HG02588 (cell line): ENCODE results near the gene NAV3.

Source experiments
- ATAC-seq: cut with Tn5 transposase; IDR thresholded peaks from one replicate; pipeline ENCODE4 v1.9.1; 2021; ENCODE audit warnings: mild to moderate bottlenecking, moderate library complexity; ENCODE audit not compliant: unreplicated experiment

The NAV3 gene, protein sequence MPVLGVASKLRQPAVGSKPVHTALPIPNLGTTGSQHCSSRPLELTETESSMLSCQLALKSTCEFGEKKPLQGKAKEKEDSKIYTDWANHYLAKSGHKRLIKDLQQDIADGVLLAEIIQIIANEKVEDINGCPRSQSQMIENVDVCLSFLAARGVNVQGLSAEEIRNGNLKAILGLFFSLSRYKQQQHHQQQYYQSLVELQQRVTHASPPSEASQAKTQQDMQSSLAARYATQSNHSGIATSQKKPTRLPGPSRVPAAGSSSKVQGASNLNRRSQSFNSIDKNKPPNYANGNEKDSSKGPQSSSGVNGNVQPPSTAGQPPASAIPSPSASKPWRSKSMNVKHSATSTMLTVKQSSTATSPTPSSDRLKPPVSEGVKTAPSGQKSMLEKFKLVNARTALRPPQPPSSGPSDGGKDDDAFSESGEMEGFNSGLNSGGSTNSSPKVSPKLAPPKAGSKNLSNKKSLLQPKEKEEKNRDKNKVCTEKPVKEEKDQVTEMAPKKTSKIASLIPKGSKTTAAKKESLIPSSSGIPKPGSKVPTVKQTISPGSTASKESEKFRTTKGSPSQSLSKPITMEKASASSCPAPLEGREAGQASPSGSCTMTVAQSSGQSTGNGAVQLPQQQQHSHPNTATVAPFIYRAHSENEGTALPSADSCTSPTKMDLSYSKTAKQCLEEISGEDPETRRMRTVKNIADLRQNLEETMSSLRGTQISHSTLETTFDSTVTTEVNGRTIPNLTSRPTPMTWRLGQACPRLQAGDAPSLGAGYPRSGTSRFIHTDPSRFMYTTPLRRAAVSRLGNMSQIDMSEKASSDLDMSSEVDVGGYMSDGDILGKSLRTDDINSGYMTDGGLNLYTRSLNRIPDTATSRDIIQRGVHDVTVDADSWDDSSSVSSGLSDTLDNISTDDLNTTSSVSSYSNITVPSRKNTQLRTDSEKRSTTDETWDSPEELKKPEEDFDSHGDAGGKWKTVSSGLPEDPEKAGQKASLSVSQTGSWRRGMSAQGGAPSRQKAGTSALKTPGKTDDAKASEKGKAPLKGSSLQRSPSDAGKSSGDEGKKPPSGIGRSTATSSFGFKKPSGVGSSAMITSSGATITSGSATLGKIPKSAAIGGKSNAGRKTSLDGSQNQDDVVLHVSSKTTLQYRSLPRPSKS (N-terminal part only)

DNA sequence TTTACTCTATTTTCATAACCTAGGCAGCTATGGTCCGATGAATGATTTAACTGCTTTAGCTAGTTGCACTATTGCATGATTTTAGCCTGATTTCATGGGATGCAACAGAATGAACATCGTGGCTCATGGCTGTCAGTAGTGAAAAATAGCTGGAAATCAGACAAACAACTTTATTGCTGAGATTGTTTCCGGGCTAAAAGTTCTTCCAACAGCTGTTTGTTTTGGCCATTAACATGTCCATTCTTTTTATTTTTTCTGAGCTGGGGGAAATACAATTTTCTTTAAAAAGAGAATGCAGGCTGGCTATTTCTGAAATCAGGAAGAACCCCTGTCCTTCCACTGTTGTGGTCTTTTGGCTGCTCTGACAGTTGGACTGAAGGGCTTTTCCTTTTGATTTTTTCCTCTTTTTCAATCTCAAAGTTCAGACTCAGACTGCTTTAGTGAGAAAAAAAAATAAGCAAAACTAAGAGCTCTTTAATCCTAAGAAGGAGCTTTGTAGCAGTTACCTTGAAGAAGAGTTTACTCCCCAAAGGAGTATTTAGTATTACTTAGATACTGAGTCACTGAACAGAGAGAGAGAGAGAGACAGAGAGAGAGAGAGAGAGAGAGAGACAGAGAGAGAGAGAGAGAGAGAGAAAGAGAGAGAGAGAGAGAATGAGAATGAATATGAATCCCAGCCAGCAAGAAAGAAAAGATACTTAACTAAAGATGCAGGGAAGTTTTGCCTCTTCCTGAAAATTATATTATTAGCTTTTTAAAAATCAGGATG, at the start of gene NAV3:
Gene NAV3, plus strand, starts transcription at position 312 of the 769 bp plus-strand sequence. CDS start 568 bp downstream, outside the sequence.
- ATAC-seq = no peak

DNA sequence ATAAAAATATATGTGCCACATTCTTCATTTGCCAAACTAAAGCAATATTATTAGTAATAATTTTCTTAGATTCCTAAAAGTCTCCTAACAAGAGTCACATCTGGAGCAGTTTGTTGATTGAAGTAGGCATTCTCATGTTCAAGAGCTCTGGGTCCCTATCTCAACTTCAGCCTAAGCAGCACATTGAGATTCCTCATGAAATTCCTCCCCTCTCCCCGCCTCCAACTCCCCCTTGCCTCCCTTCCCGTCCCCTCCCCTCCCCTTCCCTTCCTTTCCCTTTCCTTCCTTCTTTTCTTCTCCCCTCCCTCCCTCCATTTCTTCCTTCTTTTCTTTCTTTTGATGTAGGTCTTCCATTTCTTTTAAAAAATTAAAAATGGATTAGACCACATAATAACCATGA, 48.7 kb upstream of the NAV3 start:
- ATAC-seq = no peak

DNA sequence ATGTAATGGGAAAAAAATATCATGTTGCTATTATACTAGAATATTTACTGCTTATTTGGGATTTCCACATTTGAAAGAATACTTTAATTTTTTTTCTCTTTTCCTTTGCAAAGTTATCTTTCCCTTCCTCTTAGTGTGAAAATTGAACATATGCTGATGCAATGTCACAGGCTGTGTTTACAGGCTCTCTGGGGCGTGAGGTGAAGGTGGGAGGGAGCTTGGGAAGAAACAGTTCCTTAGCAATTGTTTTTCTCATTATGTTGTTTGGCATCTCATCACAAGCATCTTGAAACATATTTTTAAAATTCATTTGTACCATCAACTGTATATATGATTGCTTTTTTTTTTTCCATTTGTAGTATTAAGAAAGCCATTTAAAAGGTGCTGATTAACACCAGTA, 47.9 kb upstream of the NAV3 start:
- no peak for ATAC-seq

DNA sequence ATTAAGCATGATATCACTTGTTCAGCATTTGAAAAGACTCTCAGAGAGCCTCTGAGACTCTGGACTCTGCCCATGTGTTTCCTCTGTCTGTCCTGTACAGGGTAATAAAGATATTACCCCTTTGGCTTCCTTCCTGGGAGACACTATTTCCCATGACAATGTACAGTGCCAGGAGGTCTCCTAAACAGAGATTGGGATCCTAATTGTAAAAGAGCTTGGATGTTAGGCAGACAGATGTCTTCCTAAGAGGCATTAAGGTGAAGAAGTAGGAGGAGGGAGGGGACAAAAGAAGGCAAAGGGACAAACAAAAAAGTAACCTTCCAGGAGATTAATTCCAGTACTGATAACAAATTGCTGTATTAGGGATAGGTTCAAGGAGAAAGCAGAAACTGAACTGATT, 45.5 kb upstream of the NAV3 start:
- ATAC-seq = no peak

DNA sequence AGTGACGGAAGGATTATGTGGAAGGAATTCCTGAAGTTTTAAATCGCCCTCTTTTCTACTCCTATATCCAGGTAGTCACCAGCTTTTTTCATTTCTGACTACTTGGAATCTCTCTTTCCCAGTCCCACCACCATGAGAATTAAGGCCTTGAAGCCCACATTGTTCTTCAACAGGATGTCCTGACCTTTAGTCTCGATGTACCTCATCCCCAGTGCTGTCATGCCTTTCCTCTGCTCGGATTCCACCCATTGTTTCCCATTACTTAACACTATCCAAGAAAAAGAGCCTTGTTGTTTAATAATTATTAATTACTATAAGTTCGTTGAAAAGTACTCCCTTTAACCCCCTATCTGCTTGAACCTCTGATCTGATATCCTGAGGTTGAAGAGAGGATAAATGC, 44.0 kb upstream of the NAV3 start:
- ATAC-seq = no peak

DNA sequence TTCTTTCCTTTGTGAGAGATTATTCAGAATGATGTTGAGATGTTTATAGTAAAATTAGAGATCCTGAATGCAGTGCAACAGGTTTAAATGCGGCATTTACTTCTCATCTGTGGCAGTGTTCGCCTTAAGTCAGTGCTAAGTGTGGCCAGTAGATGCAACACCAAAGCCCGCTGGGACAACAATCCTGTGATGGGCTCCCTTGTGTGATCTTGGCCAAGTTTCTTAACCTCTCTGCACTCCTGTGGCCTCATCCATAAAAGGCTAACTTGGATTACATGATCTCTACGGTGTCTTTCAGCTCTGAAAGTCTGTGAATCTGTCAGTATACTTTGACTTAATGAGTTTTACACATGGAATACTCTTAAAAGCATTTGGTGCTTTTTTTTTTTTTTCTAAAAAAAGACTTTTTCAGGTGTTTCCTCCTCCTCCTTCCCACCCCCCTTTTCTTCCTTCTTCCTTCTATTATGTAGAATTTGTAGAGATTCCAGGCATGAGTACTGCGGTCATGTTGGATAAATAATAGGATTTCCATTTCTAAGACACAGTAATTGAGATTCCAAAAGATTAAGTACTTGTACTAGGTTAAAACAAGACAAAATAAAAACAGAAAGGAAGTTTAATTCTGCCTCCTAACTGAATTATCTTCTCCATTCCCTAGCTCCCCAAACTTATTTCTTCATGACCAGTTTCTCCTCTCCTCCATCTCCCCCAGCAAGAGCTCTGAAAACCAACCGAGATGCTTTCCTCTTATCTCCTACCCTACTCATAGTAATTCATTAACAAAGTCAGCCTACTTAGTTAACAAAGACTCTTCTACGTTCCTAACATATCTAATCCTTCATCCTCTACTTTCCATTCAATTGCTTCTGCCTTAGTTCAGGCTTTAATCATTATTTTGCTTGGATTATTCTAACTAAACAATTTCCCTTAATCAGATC, 42.2 kb upstream of the NAV3 start:
- no peak for ATAC-seq

DNA sequence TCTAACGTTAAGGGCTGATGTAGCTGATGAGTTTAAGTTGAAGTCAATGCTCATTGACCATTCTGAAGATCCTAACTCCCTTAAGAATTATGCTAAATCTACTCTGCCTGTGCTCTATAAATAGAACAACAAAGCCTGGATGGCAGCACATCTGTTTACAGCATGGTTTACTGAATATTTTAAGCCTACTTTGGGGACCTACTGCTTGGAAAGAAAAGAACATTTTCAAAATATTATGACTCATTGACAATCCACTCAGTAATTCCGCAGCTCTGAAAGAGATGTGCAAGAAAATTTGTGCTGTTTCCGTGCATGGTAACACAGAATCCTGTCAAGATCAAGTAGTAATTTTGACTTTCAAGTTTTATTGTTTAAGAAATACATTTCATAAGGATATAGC, 35.0 kb upstream of the NAV3 start:
- ATAC-seq = no peak

DNA sequence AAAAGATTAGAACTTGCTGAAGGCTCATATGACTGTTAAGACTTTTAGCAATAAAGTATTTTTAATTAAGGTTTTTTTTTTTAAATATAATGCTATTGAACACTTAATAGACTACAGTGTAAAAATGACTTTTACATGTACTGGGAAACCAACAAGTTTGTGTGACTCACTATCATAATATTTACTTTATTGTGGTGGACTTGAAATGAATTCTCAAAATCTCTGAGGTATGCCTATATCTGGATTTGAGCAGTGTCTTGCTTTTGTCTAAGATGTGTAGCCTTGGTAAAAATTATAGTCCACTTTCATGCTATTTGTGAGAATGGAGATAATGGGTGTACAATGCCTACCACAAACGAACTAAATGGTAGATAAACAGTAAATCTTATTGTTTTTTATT, 33.9 kb upstream of the NAV3 start:
- ATAC-seq = no peak

DNA sequence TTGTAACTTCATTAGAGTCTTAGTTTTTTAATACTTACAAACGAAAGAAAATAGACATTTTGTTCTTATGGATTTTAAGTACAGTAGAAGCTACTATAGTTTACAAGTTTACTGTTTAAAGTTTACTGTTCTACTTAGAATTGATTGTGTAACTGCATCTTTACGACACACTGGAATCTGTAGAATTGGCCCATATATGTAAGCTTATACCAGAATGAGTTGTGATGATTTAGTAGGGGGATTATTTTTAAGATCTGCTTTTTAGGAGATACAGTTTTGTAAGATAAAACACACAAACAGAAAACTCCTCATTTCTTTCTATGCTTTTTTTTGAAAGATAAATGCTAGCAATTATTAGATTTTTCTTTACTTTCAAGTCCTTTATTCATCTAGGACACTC, 30.2 kb upstream of the NAV3 start:
- ATAC-seq = no peak

DNA sequence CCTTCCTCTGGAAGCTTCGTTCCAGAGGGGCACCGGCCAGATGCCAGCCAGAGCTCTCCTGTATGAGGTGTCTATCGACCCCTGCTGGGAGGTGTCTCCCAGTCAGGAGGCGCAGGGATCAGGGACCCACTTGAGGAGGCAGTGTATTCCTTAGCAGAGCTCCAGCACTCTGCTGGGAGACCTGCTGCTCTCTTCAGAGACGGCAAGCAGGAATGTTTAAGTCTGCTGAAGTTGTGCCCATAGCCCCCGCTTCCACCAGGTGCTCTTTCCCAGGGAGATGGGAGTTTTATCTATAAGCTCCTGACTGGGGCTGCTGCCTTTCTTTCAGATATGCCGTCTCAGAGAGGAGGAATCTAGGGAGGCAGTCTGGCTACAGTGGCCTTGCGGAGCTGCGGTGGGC, 22.2 kb upstream of the NAV3 start:
- ATAC-seq = no peak

DNA sequence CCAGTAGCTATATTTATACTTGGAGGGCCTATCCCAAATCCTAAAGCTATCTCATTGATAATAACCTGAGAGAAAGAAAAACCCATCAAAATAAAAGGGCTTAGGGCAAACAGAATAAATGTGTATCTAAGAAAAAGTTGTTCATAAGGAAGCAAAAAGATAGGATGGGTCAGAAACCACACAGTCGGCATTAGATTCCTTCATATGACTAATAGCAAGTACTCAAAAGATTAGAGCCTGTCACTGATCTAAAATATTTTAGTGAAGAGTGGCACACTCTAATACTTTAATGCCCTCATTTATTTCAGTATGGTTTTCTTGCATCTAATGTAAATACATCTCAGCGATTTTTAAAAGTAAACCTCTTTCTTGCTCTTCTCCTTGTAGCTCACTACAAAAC, 17.1 kb upstream of the NAV3 start:
- no peak for ATAC-seq

DNA sequence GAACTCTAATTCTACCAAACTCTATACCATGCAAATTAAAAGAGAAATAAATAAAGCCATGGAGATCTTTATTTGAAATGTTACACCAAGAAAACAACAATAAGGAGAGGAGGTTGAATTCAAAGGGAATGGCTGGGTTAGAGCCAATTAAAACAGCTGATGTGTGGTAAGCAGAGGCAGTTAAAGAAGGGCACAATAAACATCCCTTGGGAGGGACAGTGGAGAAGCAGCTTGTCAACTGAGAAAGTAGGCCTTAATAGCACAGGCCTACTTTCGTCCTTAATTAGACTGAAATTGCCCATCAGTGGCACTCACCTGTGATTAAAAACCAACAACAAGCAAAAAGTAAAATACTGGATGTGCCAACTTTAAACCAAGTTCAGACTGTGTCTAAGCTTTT, 16.3 kb upstream of the NAV3 start:
- no peak for ATAC-seq

DNA sequence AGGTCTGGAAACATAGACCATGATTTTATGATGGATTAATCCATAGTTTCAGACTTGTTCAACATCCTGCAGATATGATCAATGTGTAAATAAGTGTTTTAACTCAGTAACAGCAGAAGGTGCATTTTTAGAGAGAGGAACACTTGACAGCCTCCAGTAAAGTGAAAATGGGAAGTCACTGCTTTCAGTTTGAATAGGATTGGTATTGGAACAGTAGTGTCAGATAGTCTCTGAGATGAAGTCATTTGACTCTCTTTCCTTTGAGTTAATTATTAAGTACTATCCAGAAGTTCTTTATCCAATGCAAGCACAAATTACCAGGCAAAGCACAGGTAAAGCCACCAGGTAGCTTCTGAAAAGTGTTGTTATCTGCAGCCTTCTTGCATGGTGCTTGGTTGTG, 14.5 kb upstream of the NAV3 start:
- peak; percentile 92 for ATAC-seq

DNA sequence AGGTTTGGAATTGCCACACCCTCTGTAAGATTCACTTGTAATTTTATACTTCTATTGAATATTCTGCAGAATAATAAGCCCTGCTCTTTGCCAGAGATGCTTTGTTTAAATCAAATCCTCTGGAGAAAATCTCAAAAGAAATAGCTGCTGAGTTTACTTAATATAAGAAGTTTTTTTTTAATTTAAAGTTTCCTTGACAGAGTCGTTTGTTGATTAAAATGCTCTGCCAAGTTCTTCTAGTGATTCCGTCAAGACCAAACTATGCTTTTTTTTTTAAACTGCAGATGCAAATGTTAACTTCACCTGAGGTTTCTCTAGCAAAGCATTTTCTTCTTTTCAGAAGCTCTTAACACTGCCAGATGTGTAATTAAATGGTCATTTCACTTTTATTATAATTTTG, 13.4 kb upstream of the NAV3 start:
- no peak for ATAC-seq

DNA sequence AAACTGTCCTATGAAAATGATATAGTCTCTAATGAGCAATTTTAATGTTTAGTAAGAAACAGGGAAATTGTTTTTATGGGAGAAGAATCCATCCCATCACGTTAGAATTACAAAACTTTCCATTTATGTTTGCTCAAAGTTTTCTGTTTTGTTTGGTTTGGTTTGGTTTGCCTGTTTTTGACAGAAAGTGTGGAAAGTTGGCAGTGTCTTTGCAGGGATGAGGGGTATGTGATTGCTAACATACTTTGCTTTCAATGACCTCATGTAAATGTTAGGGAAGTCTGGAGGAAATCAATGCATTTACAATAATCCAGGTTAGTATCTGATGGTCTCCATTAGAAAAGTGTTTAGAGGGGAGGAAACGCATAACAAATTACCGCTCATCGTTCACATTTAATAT, 12.3 kb upstream of the NAV3 start:
- ATAC-seq = no peak

DNA sequence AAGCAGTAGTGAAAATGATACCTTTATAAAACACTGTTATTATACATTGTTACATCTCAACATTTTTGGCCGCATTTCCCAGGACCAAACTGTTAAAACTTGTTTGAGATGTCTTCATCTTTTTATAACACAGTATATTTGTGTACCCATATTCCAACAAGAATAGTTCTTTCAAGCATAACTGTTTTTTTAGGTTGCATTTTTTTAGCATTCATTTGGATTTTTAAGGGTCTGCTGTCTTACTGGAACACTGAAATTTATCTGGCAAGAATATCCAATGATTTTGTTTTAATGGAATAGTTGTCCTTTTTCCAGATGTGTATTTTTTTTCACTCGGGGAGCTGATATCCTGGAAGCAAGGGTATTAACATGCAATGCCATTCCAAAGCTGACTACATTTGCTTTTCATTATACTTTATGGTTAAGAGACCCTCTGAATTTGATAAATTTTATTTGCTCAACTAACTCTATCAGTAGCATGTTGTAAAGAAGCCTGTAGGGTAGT, 8.9 kb upstream of the NAV3 start:
- no peak for ATAC-seq

DNA sequence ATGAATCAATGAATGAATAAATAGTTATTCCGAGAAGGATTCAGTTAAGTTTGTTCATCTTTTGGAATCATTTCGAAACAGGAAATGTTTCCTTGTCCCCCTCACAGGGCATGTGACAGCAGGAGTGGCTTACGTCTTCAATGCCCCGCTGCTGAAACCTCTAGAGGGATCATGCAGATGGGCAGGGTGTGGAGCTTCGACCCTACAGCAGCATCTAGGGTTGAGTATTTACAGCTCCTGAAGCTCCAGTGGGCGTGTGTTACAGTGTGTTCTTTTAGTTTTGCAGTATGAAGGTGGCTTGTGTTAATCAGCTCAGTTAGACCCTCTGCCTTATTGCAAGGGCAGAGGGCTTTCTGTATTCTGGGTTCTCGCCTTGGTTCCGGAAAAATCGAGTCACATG, 2.6 kb downstream of the NAV3 start:
- ATAC-seq = no peak

DNA sequence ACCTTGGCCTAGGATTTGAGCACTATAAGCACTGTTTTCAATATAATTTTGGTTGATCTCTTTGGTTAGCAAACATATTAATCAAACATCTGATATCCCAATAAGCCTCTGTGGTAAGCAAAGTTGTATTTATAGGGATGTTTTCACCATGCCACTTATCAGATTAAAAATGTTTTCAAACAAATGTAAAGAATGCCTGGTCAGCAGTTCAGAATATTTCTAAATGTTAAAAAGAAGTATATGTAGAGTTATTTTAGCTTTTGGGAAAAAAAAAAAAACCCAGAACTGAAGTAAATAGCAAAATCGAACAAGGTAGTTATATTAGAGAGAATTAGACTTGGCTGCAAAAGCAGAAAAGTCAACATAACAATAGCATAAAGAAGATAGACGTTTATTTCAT, 3.9 kb downstream of the NAV3 start:
- no peak for ATAC-seq

DNA sequence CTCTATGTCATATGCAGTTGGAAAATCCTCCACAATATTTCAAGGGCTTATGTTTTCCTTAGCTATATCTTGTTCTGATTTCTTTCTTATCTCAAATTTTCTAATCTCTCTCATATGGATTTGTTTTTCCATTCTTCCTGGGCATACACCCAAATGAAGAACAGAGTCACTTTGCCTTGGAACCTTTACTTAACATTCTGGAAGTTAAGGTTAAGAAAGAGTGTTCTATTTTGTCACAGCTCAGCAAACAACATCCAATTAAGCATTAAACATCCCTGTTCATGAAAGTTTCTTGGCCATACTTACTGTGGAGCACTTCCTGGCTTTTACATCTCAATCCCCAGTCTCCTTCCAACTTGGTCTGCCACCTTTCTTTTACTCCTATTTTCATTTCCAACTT, 5.3 kb downstream of the NAV3 start:
- ATAC-seq = no peak

DNA sequence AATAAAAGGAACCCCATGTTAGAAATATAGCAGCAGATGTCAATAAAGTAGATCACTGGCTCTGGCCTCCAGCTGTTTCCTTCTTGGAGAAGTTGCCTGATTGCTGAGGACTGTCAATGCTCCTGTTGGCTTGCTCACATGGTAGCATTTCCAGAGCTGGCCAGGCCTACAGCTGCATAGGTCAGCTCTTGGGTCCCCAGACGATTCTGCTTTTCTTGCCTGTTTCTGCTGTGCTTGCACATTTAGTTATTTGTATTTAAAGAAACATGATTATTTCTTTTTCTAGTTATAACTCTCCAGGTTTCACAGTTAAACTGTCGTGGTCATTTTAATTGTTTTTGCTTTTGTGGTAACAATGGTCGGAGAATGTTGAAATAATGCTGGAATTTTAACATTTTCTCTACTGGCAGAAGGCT, 7.2 kb downstream of the NAV3 start:
- no peak for ATAC-seq
